SJCRH30 (cell line): ENCODE results near the gene SYTL1. TPM values are rescaled to one million over a fixed set of nuclear protein-coding genes. Genes with fewer than 3 reads are reported as not detected.

Source experiments
- DNase-seq, 2 experiments: peaks; one replicate each; pipeline ENCODE4 v3.0.0-alpha.2; 2015 to 2020
- H3K27ac ChIP-seq: fragments of 250-450 bp; sonication (Bioruptor Pico); 2 replicates; pipeline ENCODE4 v1.5.1; 2020; ENCODE audit warnings: mild to moderate bottlenecking, moderate library complexity
- H3K27me3 ChIP-seq: fragments of 250-450 bp; sonication (Bioruptor Pico); 2 replicates; pipeline ENCODE4 v1.5.1; 2020; ENCODE audit warnings: mild to moderate bottlenecking, moderate library complexity
- H3K36me3 ChIP-seq: fragments of 250-450 bp; sonication (Bioruptor Pico); 2 replicates; pipeline ENCODE4 v1.5.1; 2020; ENCODE audit warnings: mild to moderate bottlenecking, moderate library complexity
- H3K4me1 ChIP-seq: fragments of 250-450 bp; sonication (Bioruptor Pico); 2 replicates; pipeline ENCODE4 v1.5.1; 2020; ENCODE audit warnings: mild to moderate bottlenecking, moderate library complexity
- H3K4me3 ChIP-seq: fragments of 250-450 bp; sonication (Bioruptor Pico); 2 replicates; pipeline ENCODE4 v1.5.1; 2020; ENCODE audit warnings: mild to moderate bottlenecking, moderate library complexity
- H3K9me3 ChIP-seq: fragments of 250-450 bp; sonication (Bioruptor Pico); replicated peaks from 2 replicates; pipeline ENCODE4 v1.5.1; 2020; ENCODE audit warnings: mild to moderate bottlenecking, moderate library complexity
- total RNA-seq: library from RNA; depleted of rRNA; stranded (reverse); fragments of >200 nt; shearing (Covaris generic); gene quantifications from 2 replicates; pipeline ENCODE4 v1.2.3, GENCODE V29; 2014

Gene SYTL1
- total RNA-seq, 1 experiment from 2014 or later: 0.47 TPM

DNA sequence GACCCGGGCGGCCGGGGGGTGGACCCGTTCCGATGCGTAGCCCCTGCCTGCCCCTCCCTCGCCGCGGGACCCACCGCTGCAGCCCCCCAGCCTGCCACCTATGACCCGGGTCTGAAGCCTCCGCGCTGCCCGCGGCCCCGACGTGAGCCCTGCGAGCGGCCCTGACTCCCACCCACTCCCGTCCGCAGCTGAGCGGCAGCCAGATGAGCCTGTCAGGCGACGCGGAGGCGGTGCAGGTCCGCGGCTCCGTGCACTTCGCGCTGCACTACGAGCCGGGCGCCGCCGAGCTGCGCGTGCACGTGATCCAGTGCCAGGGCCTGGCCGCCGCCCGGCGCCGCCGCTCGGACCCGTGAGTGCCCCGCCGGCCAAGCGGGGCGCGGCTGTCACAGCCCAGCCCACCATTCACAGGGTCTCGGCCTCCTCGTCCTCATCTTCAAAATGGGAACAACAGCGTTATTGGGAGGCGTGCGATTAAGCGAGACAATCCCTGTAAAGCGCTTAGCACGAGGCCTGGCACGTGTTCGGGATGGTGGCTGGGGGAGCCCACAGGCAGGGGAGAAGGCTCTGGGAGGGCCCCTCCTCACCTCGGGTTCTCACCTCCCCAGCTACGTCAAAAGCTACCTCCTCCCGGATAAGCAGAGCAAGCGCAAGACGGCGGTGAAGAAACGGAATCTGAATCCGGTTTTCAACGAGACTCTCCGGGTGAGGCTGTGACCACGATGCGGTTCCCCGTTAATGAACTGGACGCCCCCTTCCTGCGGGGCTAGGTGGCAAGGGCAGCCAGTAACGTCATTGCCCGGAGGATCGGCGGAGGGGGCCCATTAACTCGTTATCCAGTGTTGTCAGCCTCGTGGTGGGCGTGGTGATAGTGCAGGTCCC is 8.2 kb downstream of the SYTL1 start:
- Histone ChIP-seq H3K4me1 (no peaks in the 10 kb centered on the region), H3K36me3 (no peaks in the 10 kb centered on the region), H3K27me3 (no peaks in the 10 kb centered on the region), H3K27ac (no peak overlapping the region), H3K9me3 (no peaks in the 10 kb centered on the region), H3K4me3 (peak overlapping the region; percentile 41)
- DNase-seq: peak in 1 of 2 experiments; percentile 37

DNA sequence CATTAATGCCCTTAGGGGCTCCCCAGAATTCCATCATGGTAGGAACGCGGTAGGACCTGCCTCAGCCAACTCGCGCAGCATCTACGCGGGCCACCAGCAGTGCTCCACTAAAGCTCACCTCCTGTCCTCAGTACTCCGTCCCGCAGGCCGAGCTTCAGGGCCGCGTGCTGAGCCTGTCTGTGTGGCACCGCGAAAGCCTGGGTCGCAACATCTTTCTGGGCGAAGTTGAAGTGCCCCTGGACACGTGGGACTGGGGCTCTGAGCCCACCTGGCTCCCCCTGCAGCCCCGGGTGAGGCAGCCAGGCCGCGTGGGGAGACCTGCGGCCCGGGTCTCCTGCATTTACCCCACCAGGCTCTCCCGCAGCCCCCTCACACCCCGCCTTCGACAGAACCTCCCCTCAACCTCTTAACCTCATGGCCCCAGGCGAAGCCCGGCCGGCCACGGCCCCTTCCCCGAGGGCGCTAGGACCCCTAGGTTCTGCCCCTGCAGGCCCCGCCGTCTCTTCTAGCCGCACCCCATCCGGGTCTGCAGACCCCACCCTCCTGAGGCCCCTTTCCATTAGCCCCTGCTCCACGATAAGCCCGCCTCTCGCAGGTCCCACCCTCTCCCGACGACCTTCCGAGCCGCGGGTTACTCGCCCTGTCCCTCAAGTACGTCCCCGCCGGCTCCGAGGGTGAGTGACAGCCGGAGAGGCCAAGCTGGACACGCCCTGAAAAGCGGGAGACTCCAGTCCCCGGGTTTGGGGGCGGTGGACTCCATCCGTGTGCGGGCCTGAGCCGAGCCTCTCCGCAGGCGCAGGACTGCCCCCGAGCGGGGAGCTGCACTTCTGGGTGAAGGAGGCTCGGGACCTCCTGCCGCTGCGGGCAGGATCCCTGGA is 9.1 kb downstream of the SYTL1 start:
- H3K4me3 ChIP-seq: no peak overlapping the region
- no peak overlapping the region for H3K27ac ChIP-seq
- H3K27me3 ChIP-seq: no peaks in the 10 kb centered on the region
- H3K36me3 ChIP-seq: 0 out of 2 replicates have a peak, but pooled peaks cover 2% of the 10 kb centered on the region
- no peaks in the 10 kb centered on the region for H3K4me1 ChIP-seq
- no peak for DNase-seq
- H3K9me3 ChIP-seq: no peaks in the 10 kb centered on the region

DNA sequence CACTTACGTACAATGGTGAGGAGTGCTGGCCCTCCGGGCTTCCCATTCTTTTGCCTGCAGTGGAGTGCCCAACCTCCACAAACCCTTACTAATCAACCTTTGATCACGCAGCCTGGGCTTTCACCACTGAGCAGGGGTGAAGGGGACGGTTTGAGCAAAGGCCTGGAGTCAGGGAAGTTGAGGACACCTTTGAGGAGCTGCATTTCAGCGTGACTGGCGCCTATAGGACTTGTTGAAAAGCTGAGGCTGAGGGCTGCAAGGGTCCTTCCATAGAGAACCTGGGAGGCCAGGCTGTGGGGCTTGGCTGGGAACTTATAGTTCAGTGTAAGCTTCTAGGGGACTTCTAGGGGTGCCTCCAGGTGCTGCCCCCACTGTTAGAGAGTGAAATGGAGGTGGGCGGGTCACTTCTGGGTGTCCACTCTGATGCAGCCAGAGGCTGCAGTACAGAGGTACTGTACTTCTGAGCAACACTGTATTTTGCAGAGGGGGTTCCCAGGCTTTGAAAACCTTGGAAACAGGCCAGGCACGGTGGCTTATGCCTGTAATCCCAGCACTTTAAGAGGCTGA is 9.8 kb downstream of the SYTL1 start:
- Histone ChIP-seq H3K27ac (no peak overlapping the region), H3K4me1 (no peaks in the 10 kb centered on the region), H3K27me3 (no peaks in the 10 kb centered on the region), H3K4me3 (no peak overlapping the region), H3K9me3 (no peaks in the 10 kb centered on the region), H3K36me3 (0 out of 2 replicates have a peak, but pooled peaks cover 4% of the 10 kb centered on the region)
- DNase-seq: no peak

DNA sequence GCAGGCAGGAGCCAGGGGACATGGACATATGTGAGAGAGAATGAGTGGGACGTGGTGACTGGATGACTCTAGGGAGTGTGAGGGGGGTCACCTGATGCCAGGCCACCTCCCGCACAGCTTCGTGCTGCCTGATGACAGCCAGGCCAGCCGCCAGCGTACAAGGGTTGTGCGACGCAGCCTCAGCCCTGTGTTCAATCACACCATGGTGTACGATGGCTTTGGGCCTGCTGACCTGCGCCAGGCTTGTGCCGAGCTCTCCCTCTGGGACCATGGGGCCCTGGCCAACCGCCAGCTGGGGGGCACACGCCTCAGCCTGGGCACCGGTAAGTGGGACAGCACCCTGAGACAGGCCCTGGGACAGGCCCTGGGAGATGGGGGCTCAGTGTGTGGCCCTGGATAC is 11.3 kb downstream of the SYTL1 start:
- Histone ChIP-seq H3K27me3 (no peaks in the 10 kb centered on the region), H3K36me3 (0 out of 2 replicates have a peak, but pooled peaks cover 4% of the 10 kb centered on the region), H3K4me3 (no peak overlapping the region), H3K27ac (no peak overlapping the region), H3K9me3 (no peaks in the 10 kb centered on the region), H3K4me1 (no peaks in the 10 kb centered on the region)
- DNase-seq: no peak

DNA sequence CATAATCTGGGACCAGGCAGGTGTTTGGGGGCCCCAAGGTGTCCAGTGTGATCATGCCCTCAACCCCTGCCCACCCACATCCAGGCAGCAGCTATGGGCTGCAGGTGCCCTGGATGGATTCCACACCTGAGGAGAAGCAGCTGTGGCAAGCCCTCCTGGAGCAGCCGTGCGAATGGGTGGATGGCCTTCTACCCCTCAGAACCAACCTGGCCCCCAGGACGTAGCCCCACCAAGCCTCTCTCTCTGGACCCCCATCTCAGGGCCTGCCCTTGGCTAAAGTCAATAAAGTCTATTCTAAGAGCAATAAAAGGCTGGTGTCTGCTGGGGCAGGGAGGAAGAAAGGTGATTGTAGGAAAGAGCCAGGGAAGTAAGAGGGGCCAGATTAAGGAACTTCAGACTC is 11.8 kb downstream of the SYTL1 start:
- Histone ChIP-seq H3K4me3 (no peak overlapping the region), H3K27ac (no peak overlapping the region), H3K9me3 (no peaks in the 10 kb centered on the region), H3K4me1 (no peaks in the 10 kb centered on the region), H3K27me3 (no peaks in the 10 kb centered on the region), H3K36me3 (0 out of 2 replicates have a peak, but pooled peaks cover 4% of the 10 kb centered on the region)
- no peak for DNase-seq

DNA sequence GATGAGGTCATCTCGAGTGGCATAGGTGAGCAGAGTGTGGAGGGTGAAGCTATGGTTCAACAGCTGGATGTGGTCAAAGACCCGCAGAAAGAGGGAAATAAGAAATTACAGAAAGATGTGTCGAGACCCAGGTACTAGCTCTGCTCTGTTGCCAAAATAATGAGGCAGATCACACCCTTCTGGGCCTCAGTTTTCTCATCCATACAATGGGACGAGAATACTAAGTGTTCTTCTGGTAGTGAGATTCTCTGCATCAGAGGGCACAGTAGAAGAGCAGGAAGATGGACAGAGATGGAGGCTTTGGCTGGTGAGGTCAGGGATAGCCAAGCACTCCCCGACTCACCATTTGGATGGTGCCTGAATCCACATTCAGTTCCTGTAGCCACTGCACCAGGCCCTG is 13.9 kb downstream of the SYTL1 start:
- Histone ChIP-seq H3K4me3 (no peak overlapping the region), H3K9me3 (no peaks in the 10 kb centered on the region), H3K27me3 (no peaks in the 10 kb centered on the region), H3K36me3 (0 out of 2 replicates have a peak, but pooled peaks cover 4% of the 10 kb centered on the region), H3K27ac (no peak overlapping the region), H3K4me1 (no peaks in the 10 kb centered on the region)
- no peak for DNase-seq

DNA sequence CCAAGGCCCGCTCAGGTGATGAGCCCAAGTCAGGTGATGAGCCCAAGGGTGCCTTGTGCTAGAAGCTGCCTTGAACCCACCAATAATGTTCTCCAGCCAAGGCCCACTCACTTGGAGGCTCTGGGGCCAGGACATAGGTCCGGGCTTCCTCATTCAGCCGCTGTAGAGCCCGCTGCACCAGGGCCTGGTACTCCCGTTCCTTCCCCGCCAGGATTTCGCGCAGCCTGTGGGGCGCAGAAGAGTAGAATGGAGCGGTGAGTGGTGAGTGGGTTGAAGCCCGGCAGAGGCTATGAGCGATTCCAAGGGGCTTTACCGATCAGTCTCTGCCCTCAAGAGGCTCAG is 14.4 kb downstream of the SYTL1 start:
- Histone ChIP-seq H3K27me3 (no peaks in the 10 kb centered on the region), H3K36me3 (0 out of 2 replicates have a peak, but pooled peaks cover 5% of the 10 kb centered on the region), H3K27ac (no peak overlapping the region), H3K9me3 (no peaks in the 10 kb centered on the region), H3K4me1 (no peaks in the 10 kb centered on the region), H3K4me3 (no peak overlapping the region)
- no peak for DNase-seq

DNA sequence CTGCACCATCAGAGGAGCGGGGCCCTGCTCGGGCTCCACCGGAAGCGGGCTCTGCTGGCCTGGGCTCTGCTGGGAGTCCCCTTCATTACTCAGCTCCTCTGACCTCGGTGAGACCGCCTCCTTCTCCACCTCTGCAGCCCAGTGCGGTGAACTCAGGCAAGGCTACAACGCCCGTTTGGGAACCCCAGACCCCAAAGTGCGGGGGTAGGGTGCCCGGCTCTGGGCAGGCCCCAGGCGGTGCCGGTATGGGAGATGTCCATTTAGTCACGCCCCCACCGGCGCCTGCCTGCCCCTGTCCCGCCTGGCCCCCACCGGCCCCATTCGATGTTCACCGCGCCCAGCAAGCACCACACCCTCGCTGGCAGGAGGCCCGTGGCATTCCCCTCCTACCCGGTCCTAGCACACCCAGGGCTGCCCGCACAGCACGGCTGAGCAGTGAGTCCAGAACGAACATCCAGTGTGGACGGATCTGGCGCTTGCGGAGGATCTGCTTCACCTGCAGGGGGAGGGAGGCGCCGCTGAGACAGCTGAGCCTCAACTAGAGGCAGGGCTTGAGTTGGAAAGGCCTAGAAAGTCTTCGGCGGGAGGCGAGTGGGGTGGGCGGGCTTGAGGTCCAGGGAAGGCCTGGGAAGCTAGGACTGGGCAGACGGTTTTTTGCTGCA is 14.9 kb downstream of the SYTL1 start:
- Histone ChIP-seq H3K4me3 (no peak overlapping the region), H3K27ac (no peak overlapping the region), H3K4me1 (no peaks in the 10 kb centered on the region), H3K27me3 (no peaks in the 10 kb centered on the region), H3K36me3 (0 out of 2 replicates have a peak, but pooled peaks cover 8% of the 10 kb centered on the region), H3K9me3 (no peaks in the 10 kb centered on the region)
- no peak for DNase-seq

DNA sequence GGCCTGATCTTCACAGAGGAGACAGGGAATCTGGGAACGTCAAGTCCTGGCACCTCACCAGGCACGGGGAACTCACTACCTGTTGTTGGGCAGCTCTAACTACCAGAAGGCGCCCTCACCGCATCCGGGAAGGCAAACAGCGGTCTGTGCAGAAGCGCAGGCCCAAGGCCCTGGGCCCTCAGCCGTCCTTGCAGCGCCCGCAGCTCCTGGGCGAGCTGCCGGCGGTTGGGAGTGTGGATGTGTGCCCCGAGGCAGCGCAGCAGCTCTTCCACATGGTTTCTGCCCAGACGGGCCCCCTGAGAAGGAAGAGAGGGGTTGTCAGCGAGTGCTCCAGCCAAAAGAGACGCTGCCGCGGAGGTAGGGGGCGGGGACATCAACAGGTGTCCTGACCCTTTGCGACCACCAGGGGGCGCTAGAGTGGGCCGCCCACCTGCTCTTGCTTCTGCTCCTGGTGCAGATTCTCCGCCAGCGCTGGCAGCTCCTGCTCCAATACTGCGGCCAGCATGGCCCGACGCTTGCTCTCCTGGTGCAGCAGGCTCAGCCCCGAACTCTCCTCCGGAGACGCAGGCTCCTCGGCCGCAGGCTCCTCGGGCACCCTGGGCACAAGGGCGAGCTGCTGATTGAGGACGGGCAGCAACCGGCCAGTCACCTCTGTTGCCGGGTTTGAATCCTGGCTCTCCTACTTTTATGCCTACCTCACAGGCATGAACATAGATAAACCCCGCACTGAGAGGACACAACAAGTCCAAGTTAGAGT is 15.6 kb downstream of the SYTL1 start:
- H3K36me3 ChIP-seq: 0 out of 2 replicates have a peak, but pooled peaks cover 8% of the 10 kb centered on the region
- no peak overlapping the region for H3K27ac ChIP-seq
- peak; percentile 56 to 70 for DNase-seq
- no peaks in the 10 kb centered on the region for H3K9me3 ChIP-seq
- no peak overlapping the region for H3K4me3 ChIP-seq
- no peaks in the 10 kb centered on the region for H3K4me1 ChIP-seq
- H3K27me3 ChIP-seq: no peaks in the 10 kb centered on the region

DNA sequence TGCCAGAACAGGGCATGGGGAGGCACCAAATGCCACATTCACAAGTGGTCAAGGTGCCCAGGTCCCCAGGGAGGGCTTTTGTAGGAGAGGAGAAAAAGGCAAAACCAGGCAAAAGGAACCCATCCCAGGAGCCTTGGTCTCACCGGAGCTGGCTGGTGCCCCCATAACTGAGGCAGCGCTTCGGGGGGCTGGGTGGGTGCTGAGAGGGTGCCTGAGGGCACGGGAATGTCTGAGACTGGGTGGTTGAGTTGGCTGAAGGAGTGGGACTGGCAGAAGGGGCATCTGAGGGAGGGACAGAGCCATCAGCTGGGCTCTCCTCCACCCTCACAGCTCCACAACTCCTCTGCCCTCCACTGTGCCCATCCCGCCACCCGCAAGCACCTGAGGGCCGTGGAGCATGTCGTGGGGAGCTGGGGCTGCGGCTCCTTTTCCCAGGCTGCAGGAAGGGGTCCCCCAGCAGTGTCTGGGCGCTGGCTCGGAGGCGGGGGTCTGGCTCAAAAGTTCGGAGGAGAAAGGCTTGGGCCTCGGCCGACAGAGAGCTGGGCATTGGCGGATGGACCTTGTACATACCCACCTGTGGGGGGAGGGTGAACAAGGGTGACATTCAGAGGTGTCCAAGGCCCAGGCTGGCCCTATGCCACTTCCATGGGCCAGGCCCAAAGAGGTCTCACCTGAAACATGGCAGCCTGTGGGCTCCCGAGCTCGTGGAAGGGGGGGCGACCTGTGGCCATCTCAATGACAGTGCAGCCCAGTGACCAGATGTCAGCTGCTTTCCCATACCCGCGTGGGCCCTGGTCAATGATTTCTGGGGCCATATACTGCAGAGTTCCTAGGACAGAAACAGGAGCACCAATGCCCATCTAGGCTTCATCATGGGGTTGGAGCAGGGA is 16.5 kb downstream of the SYTL1 start:
- DNase-seq: no peak
- 0 out of 2 replicates have a peak, but pooled peaks cover 8% of the 10 kb centered on the region for H3K36me3 ChIP-seq
- no peaks in the 10 kb centered on the region for H3K27me3 ChIP-seq
- no peak overlapping the region for H3K27ac ChIP-seq
- no peaks in the 10 kb centered on the region for H3K4me1 ChIP-seq
- H3K4me3 ChIP-seq: no peak overlapping the region
- H3K9me3 ChIP-seq: no peaks in the 10 kb centered on the region

DNA sequence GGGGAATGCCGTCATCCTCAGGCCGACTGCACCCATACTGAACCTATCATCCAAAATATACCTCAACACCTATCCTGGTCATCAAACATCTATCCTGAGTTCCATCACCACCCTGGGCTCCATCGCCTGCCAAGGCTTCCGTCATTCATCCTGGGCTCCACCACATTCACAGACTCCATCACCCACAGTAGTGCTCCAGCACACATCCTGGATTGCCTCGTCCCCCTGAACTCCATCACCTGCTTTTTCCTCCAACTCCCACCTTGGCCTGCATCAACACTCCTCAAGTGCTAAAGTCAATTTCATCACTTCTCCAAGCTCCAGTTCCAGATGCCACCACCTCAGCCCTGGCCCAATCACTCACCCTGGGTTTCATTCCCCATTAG is 17.1 kb downstream of the SYTL1 start:
- Histone ChIP-seq H3K27me3 (no peaks in the 10 kb centered on the region), H3K27ac (no peak overlapping the region), H3K4me3 (no peak overlapping the region), H3K36me3 (0 out of 2 replicates have a peak, but pooled peaks cover 8% of the 10 kb centered on the region), H3K4me1 (no peaks in the 10 kb centered on the region), H3K9me3 (no peaks in the 10 kb centered on the region)
- no peak for DNase-seq

DNA sequence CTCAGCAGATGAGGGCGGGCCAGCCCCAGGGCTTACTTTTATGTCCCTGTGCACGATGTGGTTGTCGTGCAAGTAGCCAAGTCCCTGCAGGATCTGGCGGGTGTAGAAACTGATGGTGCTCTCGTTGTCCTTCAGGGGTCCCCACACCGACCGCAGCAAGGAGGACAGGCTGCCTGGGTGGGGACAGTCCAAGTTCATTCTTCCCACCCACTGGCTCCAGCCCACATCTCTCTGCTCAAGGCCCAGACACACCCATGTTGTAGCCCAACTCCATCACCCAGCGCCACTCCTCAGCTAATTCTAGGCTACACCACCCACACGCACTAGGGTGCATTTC is 18.0 kb downstream of the SYTL1 start:
- H3K36me3 ChIP-seq: 0 out of 2 replicates have a peak, but pooled peaks cover 8% of the 10 kb centered on the region
- H3K27me3 ChIP-seq: no peaks in the 10 kb centered on the region
- H3K27ac ChIP-seq: no peak overlapping the region
- H3K4me3 ChIP-seq: no peak overlapping the region
- peaks cover 1% of the 10 kb centered on the region; the same call in 1 of the 2 replicates for H3K4me1 ChIP-seq
- no peaks in the 10 kb centered on the region for H3K9me3 ChIP-seq
- DNase-seq: no peak
